ENCODE data around the gene EEFSEC.

EEFSEC gene

GRCh38 chr3:128188326-128188725 lies 35.0 kb downstream of the EEFSEC start:
- H3K27ac ChIP-seq, result no peak overlapping the region
- TF ChIP-seq ZFX (IDR thresholded peaks at IDR 0.05; ENCODE audit: borderline replicate concordance) (no peak), CTCF (IDR thresholded peaks at IDR 0.05) (no peak)

DNA sequence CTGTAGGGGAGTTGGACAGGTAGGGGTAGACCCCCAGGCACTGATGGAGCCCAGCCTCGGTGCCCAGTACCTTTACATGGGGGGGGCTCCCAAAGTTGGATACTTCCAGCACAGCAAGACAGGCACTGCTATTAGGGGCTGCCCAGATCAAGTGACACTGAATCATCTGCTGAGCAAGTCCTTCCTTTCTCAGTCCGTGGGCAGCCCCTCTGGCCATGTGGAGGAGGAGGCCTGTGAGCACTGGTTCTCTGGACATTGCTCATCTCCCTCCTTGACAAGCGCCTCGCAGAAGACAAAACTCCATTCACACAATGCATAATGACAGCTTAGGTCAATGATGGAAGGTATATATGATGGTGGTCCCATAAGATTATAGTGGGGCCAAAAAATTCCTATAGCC lies 35.7 kb downstream of the EEFSEC start:
- no peak overlapping the region for H3K27ac ChIP-seq
- TF ChIP-seq ZFX (IDR thresholded peaks at IDR 0.05; ENCODE audit: borderline replicate concordance), result no peak
- no peak for TF ChIP-seq CTCF (IDR thresholded peaks at IDR 0.05)

DNA sequence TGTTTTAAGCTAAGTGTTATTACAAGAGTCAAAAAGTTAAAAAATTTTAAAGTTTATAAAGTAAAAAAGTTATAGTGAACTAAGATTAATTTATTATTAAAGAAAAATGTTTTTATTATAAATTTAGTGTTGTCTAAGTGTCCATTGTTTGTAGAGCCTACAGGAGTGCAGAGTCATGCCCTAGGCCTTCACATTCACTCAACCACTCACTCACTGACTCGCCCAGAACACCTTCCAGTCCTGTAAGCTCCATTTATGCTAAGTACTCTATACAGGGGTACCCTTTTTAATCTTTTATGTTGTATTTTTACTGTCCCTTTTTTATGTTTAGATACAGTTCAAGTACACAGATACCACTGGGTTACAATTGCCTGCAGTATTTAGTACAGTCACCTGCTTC lies 37.2 kb downstream of the EEFSEC start:
- H3K27ac ChIP-seq, result no peak overlapping the region
- no peak for TF ChIP-seq CTCF (IDR thresholded peaks at IDR 0.05)
- TF ChIP-seq ZFX (IDR thresholded peaks at IDR 0.05; ENCODE audit: borderline replicate concordance), result no peak

DNA sequence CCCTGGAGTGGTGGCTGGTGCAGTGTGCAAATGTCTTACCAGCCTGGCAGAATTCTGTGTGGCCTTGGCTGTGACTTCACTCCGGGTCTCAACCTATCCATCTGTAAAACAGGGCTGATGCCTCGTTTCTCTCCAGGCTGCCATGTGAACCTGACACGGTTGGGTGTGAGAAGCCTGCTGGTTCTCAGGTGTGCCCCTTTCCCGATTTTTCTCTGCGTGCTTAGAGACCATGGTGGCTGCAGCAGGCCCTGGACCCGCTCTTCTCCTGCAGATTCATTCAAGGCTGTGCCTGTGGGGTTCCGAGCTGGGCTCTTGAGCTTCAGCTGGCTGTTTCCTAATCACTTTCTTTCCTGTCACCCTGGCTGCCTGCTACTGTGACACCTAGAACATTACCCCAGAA lies 38.9 kb downstream of the EEFSEC start:
- TF ChIP-seq CTCF (IDR thresholded peaks at IDR 0.05) (no peak), ZFX (IDR thresholded peaks at IDR 0.05; ENCODE audit: borderline replicate concordance) (no peak)
- no peak overlapping the region for H3K27ac ChIP-seq

- TF ChIP-seq CTCF (IDR thresholded peaks at IDR 0.05), result no peak
- no peak for TF ChIP-seq ZFX (IDR thresholded peaks at IDR 0.05; ENCODE audit: borderline replicate concordance)
- no peak overlapping the region for H3K27ac ChIP-seq
Measured at GRCh38 chr3:128193168-128193567, 39.9 kb downstream of the EEFSEC start.

DNA sequence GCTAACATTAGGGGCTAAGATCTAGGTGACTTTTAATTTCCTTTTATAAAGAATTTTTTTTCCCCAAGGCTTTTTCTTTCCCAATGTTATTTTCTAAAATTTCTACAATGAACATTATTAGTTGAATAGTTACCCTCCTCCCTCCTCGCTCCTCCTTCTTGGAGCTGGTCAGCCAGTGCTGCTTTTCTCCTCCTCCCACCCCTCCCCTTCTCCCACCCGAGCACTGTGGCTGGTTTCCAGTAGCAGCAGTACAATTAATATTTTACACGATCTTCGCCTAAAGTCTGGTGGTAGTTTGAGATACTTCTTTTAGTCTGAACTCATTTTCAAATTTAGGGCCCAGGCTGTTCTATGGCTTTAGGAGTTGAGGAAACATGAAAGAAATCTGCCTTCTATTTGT lies 41.6 kb downstream of the EEFSEC start:
- TF ChIP-seq CTCF (IDR thresholded peaks at IDR 0.05) (no peak), ZFX (IDR thresholded peaks at IDR 0.05; ENCODE audit: borderline replicate concordance) (no peak)

GRCh38 chr3:128195369-128195768 lies 42.1 kb downstream of the EEFSEC start:
- H3K27ac ChIP-seq, result no peak overlapping the region
- TF ChIP-seq ZFX (IDR thresholded peaks at IDR 0.05; ENCODE audit: borderline replicate concordance), result no peak
- no peak for TF ChIP-seq CTCF (IDR thresholded peaks at IDR 0.05)

More for the DNA sequence above, 41.6 kb downstream of the EEFSEC start:
- no peak overlapping the region for H3K27ac ChIP-seq
